HG03025 (cell line): ENCODE data around the gene MDM1.

Experiments used
- ATAC-seq: cut with Tn5 transposase; IDR thresholded peaks from one replicate; pipeline ENCODE4 v1.9.1; 2021; ENCODE audit warnings: mild to moderate bottlenecking, moderate library complexity; ENCODE audit not compliant: unreplicated experiment, low FRiP score

MDM1 gene

DNA sequence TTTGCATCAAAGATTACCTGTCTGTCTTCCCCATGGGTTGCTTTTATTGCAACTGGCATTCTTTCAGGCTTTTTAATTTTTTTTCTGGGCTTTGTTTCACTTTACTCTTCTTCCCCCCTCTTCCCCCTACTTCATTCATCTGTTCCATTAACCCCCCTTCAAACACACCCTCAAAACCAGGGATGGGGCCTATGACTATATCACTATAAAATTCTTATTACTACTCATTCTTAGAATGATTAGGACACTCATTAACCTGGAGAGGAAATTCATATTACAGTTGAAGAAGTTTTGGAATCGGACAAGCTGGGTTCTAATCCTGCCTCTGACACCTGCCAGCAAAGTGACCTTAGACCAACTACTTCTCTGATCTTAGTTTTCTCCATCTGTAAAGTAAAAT lies 24.8 kb upstream of the MDM1 start:
- no peak for ATAC-seq

DNA sequence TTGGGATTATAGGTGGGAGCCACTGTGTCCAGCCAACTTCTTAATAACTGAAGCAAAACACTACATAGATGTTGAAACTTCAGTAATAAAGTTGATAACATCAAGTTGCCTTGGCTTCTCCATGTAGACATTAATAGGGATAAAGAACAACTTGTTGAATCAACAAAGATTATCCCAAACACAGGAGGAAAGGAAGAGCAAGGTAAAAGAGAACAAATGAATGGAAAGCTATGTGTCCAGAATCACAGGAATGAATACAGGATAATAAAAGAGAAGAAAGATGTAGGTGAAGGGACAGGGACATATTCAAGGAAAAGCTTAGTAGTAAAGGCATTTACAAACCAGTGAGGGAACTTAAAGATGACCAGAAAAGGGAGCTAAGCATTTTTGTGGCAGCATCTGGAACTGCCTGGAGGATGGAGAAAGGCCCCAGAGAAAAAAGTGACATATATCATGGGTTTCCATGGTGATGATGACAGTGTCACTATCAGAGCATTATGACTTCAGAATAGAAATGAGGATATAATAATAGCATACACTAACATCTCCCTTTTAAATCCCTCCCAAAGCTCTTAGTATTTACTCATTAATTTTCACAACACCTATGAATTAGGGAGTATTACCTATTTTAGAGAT lies 24.0 kb upstream of the MDM1 start:
- ATAC-seq: no peak

DNA sequence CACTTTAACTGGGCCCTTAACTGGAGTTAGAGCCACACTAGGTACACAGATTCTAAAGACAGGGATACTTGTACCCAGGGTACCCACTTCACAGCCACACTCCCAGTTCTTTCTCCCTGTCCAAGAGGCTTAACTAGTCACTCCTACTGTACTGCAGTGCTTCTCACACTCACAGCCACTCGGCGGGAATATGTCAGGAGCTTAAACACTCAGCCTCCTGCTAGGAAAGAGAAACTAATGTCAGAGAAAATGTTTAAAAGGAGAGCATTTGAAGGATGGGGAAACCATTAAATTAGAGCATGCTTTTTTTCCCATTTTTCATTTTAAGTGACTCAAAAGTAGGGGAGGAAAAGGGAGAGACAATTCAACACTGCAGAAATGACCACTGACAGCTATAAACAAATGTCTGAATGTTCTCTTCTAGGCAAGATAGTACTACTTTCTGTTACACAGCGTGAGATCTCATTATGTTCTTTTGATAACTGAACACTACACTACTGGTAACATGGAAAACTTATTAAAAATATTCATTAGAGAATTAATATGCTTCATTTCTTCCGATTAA lies 22.9 kb upstream of the MDM1 start:
- ATAC-seq: no peak

DNA sequence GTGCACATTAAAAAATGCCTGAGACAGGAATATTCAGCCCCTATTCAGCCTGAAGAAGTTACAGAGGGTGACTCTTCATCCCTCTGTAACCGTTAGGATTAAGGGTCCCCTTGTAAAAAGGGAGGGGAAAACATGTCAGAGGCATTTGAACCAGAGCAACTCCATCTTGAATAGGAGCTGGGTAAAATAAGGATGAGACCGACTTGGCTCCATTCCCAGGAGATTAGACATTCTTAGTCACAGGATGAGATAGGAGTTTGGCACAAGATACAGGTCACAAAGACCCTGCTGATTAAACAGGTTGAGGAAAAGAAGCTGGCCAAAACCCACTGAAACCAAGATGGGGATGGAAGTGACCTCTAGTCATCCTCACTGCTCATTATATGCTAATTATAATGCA lies 19.9 kb upstream of the MDM1 start:
- no peak for ATAC-seq

DNA sequence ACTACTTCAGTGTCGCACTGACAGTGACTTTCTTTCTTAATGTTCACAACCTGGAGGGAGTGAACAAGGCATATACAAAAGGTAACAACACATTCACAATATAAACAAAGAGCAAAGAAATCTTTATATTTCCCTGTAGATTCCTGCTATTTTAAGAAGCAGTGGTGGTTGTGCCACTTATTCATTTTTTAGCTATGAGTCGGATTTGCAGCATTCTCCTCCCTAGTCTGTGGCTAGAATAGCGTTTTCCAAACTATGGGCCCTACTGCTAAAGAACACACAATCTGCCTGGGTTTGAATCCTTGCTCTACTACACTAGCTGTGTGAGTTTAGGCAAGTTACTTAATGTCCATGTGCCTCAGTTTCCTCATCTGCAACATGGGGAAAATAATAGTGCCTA lies 18.6 kb upstream of the MDM1 start:
- ATAC-seq: no peak

DNA sequence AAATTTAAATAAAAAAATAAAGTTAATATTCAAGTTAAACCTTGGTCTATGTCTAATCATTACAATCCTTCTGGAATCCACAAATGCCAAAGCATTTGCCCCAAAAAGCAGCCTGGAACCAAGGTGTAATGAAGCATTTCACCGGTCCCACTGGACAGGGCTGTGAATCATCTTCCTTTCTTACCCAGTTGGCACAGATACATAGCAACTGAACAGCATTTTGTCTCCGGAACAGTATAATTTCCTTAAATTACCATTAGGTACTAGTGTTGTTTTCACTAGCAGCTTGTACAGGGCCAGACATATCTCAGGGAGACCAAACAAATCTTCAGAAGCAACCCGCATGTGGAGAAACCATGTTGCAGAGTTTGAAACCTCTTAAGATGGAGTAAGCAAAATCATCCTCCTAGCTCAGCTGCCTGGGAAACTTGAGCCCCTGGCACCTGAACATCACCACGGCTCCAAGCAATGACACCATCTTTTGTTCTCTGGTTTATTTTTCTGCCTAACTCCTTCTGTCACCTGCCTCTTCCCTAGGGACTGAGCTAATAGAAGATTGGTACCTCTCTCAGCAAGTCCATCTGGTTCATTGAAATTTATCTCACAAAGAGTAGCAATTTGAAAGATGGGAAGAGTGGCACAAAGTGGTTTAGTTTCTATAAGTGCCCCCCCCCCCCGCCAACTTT lies 17.9 kb upstream of the MDM1 start:
- ATAC-seq: no peak

DNA sequence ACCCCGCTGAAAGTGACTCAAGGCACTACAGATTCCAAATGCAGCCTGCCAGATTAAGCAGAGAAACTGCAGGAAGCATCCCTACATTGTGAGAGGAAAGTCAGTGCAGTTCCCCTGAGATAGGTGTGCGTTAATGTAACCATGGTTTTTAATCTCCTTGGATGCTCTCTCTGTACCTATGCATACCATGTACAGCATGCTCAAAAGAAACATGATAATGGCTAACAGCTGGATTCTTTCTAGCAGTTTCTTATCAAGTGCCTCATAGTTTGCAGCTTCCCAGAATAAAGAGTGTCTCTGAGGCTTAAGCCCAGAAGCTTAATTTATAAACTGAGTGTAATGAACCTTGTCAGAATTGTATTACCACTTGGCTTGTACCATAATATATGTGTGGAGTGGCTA lies 17.1 kb upstream of the MDM1 start:
- ATAC-seq: no peak

DNA sequence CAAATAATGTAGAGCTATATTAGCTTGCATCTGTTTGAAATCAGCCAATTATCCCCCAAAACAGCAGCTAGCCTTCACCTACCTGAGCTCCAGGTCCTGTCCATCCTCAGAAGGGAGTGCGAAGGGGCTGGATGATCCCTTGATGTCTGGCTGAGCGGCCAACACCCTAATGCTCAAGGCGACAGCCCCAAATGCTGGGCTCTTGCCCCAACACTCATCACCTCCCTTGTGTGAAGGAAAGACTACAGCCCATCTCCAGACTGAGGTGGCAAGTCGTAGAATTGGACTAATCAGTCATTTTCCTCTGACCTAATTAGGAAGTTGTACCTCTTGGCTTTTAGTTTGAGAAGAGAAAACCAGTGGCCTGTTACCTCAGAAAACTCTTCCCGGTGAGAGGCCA lies 16.3 kb upstream of the MDM1 start:
- no peak for ATAC-seq

DNA sequence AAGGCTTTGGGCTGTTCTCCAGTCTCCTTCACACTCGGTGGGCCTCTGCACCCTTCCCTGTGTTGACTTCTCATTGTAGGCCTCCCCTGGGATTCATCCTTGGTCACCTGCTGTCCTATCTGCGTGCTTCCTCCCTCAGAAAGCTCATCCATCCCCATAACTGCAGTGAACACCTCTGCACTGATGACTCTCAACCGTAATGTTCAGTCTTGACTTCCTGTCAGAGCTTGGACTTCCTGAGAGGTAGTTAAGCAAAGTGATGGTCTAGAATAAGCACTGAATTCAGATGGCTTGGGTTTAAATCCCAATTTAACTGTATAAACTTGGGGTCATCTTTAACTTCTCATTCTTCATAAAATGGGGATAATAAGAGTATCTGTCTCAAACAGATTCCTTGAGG lies 13.6 kb upstream of the MDM1 start:
- ATAC-seq: no peak

DNA sequence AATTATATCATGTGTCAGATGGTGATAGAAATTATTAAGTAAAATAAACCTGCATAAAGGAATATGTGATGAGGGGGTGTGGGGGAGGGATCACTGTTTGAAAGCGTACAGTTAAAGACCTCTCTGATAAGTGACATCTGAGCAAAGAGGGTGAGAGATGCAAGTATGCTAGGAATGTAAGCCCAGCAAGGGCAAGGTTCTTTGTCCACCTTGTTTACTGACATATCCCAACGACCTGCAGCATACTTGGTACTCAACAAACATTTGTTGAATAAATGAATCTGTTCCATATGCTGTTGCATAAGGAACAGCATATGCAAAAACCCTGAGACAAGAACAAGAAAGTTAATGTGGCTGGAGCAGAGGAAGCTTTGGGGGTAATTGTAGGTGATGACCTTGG lies 12.0 kb upstream of the MDM1 start:
- ATAC-seq: no peak

DNA sequence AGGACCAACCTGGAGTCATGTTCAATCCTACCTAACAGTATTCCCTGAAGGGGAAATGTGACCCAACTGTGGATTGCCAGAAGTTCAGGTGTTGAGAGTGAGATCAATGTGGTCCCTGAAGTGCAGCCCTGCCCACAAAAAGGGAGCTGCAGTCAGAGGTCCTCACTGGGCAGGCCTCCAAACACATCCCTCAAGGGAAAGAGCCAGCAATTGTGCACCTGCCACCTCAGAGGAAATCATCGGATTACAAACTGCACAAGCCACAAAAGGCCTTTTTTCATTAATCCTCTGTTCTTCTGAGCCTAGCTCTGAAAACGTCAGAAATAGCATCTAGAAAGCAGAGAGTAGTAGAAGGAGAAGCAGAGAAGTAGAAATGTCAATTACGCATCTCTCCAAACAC lies 10.8 kb upstream of the MDM1 start:
- ATAC-seq: no peak

DNA sequence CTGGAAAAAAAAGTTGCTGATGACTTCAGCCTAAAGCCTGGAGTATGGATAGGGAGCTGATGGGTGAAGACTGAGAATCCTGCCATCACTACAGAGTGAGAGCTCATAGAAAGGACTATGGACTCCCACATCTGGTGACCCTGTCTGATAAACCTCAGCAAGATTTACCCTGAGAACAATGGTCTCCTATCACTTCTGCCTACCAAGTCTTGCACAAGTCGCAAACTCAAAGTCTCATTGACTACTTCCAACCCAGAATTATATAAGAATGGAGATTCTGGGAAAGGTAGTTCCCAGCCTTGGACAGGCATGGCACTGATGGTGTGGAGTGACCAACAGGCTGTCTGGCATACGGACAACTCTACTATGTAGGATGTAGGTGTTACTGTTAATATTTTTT lies 9.7 kb upstream of the MDM1 start:
- ATAC-seq: no peak

DNA sequence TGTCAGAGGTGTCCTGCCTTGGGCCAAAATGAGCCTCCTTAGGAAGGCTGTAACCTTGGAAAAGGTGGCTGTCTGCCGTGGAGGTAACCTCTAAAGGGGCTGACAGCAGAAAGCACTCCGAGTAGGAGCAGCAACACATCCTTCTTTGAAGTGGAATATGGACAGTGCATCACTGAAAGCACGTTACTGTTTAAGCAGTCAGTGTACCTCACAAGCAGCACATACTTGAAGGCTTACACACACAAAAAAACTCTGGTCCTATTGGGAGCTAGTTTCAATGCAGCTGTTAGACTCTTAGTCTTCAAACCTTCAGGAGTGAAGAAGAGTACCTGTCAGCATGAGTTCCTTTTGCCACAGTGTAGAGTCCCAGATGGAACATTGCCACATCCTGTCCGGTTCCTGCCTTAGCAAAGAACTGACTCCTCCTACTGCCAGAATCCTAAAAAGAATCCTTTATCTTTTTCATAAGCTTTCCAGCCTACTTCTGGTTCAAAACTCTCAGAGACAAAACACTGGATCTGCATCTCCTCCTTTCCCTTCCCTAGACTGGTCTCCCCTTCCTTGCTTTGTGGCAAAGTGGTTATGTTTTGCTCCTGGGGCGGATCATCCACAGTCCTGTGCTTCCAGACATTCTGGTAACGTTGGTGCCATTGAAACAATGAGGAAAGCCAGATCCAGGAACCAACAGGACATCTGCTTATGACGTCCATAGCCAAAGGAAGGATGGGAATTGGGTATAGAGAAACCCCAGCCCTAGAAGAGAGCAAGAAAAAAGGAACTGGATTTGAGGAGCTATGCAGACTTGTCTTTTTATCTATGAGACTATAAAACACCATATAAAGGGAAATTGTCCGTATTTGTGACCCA lies 8.5 kb upstream of the MDM1 start:
- no peak for ATAC-seq

DNA sequence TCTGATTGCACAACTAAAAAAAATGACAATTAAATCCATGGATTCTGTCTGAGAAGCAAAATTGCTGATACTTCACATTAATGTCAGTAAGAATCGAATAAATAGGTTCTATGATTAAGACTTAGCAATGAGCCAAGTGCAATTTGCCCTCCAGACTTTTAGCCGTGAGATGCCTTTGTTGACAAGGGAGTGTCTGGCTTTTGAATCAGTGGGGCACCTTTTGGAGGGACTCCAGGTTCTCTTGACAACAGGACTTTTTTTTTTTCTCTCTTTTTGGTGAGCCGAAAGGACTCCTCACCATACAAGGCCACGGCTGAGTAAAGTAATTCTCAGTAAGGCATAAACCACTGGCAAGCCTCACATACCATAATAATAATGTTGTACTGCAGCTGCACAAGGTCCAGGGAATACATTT lies 4.7 kb upstream of the MDM1 start:
- ATAC-seq: no peak

DNA sequence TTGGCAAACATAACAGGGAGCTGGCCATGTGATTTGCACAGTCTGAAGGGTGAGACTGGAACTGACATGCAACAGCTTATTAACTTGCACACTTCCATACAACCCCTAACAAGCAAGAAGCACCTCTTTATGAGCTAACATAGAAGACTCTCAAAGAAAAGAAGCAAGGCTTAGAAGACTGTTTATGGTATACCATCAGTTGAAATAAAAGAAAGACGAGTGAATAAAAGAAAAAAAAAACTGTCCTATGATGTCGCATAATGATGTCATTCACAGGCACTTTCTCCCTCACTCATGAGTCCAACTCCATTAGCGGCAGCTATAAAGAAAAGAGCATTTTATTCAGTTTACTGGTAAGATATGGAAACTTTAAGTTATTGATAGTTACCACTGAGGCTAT lies 3.3 kb upstream of the MDM1 start:
- no peak for ATAC-seq

DNA sequence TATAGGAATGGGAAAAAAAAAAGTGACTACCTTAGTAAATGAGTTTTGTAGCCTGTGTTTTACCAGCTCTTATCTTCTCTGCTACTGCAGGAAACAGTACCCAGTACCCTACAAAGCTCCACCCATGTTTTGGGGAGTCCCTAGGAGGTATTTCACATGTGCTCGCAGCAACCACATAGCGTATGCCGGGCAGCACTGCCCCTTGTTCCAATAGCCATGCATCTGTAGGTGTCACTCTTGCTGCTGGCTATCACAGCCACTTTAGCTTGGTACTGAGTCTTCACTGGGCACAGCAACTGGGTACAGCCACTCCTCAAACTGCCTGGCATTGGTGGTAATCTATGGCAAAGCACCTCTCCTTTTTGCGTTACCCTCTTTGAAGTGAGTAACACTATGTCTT lies 2.0 kb upstream of the MDM1 start:
- ATAC-seq: no peak

DNA sequence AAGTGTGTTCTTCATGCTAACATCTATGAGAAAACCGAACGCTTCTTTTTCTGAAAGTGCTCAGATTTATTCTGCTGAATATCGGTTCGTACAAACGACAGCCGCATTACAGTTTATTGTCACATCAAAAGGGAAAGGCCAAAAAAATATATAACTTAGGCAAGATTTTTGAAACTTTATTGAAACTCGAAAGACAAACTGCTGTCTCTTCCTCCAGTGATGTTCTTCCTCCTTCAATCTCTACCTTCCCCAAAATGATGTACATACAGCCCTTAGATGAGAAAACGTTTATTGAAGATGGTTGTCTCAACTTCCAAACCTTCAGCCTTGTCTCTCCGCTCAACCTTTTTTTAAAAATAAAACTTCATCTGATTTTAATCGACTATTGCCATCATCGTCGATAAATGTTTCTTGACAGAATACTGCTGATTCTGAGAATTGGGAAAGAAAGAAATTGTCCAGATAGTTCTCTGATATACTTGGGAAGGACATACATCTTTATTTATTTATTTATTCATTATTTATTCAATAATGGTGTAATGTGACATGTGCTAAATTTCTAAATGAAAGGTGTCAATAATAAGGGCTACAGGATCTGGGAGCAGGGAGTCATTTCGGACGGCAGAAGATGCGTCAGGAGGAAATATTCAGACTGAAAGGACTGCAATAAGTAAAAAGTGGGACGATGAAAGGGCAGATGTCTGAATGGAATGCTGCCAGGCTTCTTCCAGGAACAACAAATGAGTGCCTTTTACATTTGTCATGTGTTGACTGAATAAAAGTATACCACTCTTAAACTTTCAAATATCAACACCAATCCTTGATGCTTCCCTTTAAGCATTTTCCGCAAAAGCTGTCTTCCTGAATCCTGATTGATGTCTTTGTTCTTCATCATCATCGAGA lies 817 bp upstream of the MDM1 start:
- no peak for ATAC-seq

DNA sequence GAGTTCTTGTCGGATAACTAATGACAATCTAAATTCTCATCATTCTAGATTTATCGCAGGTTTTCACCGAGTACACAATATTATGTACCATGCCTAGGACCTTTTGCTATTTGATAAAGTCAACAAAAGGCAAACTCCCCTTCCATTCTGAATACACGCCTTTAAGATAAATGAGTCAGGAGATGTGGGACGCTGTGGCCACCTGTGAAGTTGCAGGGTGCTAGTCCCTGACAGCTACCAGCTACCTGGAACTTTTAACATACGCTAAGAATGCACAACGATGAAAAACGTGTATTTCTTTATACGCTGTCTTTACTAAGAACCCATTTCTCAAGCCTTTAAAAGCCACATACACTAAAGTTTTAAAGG lies 678 bp downstream of the MDM1 start:
- no peak for ATAC-seq

DNA sequence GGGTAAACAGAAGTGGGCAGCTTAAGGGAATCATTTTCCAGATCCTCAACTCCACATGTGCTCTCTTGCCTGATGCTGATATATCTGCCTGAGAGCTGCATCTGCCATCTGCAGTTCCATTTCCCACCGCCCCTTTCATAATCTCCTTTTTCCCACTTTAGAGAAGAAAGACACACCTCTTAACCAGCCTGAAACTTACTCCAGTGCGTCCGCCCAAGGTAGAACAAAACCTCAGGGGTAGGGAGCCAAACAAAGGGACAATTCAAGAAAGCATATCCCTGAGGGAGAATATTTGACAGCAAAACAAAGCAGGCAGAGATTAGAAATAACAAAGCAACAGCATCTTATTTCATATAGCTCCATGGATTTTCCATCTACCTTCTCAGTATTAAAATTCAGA lies 4.3 kb downstream of the MDM1 start:
- ATAC-seq: no peak

DNA sequence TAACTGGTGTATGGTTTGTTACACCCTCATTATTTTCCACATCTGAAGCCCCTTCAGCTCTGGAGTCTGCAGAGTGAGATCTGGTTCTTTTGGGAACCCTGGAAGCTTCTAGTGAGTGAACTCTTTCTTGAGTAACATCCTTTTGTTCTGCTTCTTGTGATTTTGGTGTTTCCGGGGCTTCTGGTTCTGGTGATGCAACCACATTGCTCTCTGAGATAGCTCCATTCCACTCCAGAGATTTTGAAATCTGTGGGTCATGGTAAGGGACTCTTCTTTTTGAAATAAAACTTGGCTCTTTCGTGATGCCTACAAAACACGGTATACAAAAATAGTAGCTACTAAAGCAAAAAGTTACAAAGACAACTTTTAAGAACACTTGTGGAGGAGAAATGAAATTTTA lies 5.4 kb downstream of the MDM1 start:
- no peak for ATAC-seq
